GM19025 (cell line): ENCODE data around the gene ANKS1A.
"Not testable (repeated sequence)": the region's sequence is repeated elsewhere in the genome, so short reads cannot be mapped to it uniquely, and the experiment has no call there.

Source experiments
- ATAC-seq: cut with Tn5 transposase; IDR thresholded peaks from one replicate; pipeline ENCODE4 v1.9.1; 2021; ENCODE audit warnings: mild to moderate bottlenecking, low read depth, moderate library complexity; ENCODE audit not compliant: unreplicated experiment

The ANKS1A gene

GRCh38 chr6:34984416-34984815 is 95.4 kb downstream of the ANKS1A start:
- ATAC-seq: no peak

GRCh38 chr6:34985236-34985635 is 96.2 kb downstream of the ANKS1A start:
- no peak for ATAC-seq

- ATAC-seq: no peak
These were observed 97.8 kb downstream of the ANKS1A start for GRCh38 chr6:34986845-34987246.

GRCh38 chr6:34987506-34987905 is 98.5 kb downstream of the ANKS1A start:
- ATAC-seq: no peak

- ATAC-seq: no peak
These were observed 102.0 kb downstream of the ANKS1A start for GRCh38 chr6:34990971-34991560.

GRCh38 chr6:34992376-34992775 is 103.3 kb downstream of the ANKS1A start:
- ATAC-seq: no peak

- no peak for ATAC-seq
These were observed 104.2 kb downstream of the ANKS1A start for GRCh38 chr6:34993213-34993612.

GRCh38 chr6:34994693-34995092 is 105.6 kb downstream of the ANKS1A start:
- no peak for ATAC-seq

- ATAC-seq: not testable (repeated sequence)
These were observed 109.4 kb downstream of the ANKS1A start for GRCh38 chr6:34998417-34998816.

- ATAC-seq: not testable (repeated sequence)
These were observed 110.1 kb downstream of the ANKS1A start for GRCh38 chr6:34999153-34999552.

GRCh38 chr6:34999962-35000361 is 110.9 kb downstream of the ANKS1A start:
- not testable (repeated sequence) for ATAC-seq

- ATAC-seq: not testable (repeated sequence)
These were observed 112.3 kb downstream of the ANKS1A start for GRCh38 chr6:35001349-35001748.

GRCh38 chr6:35003886-35004530 is 115.0 kb downstream of the ANKS1A start:
- ATAC-seq: not testable (repeated sequence)

- no peak for ATAC-seq
These were observed 118.0 kb downstream of the ANKS1A start for GRCh38 chr6:35007016-35007415.

- no peak for ATAC-seq
These were observed 119.8 kb downstream of the ANKS1A start for GRCh38 chr6:35008858-35009257.

GRCh38 chr6:35011096-35012041 is 122.3 kb downstream of the ANKS1A start:
- no peak for ATAC-seq

GRCh38 chr6:35013701-35014100 is 124.6 kb downstream of the ANKS1A start:
- ATAC-seq: no peak

GRCh38 chr6:35014341-35014740 is 125.3 kb downstream of the ANKS1A start:
- ATAC-seq: no peak

- ATAC-seq: no peak
These were observed 125.7 kb downstream of the ANKS1A start for GRCh38 chr6:35014786-35015185.

GRCh38 chr6:35015476-35015875 is 126.4 kb downstream of the ANKS1A start:
- no peak for ATAC-seq

GRCh38 chr6:35015996-35016395 is 126.9 kb downstream of the ANKS1A start:
- ATAC-seq: no peak
